ENCODE data around the gene CDH11.

Gene CDH11

DNA sequence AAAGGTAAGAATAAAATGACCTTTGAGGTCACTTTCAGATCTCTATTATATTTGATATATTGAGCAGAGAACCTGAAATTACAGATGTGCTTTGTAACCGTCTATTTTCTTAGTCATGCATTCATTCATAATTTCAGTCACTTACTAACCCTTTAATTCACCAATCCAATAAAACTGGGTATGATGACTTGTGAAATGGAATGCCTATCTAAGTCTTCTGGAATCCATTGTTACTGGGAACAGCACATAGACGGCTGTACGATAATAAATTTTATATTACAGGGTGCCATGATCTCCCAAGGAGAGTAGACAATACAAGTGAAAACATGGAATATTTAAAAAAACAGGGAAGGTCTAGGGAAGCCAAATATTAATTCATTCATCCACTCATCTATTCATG is 22.9 kb downstream of the CDH11 start:
- Histone ChIP-seq H3K4me3 (ENCODE audit: low read length, poor library complexity, severe bottlenecking) (no peak overlapping the region), H3K4me1 (ENCODE audit: insufficient read depth, low read length, poor library complexity, severe bottlenecking) (no peaks in the 10 kb centered on the region), H3K27me3 (ENCODE audit: insufficient read depth, low read length, poor library complexity, severe bottlenecking) (no peaks in the 10 kb centered on the region), H2AFZ (ENCODE audit: low read length) (no peak overlapping the region), H3K4me2 (ENCODE audit: low read depth, low read length, poor library complexity, severe bottlenecking) (no peak overlapping the region), H3K9me3 (ENCODE audit: insufficient read depth, low read depth, low read length) (no peaks in the 10 kb centered on the region), H4K20me1 (ENCODE audit: insufficient read depth, low read length, poor library complexity, severe bottlenecking) (no peaks in the 10 kb centered on the region), H3F3A (ENCODE audit: low read depth) (no peaks in the 10 kb centered on the region), H3K79me2 (ENCODE audit: insufficient read depth, low read length) (no peaks in the 10 kb centered on the region), H3K36me3 (ENCODE audit: insufficient read depth, low read length) (no peaks in the 10 kb centered on the region), H3K9me2 (replicated peaks; ENCODE audit: low read depth, low read length) (no peaks in the 10 kb centered on the region), H3K9ac (ENCODE audit: low read depth, low read length, poor library complexity, severe bottlenecking) (no peak overlapping the region)
- no peak for TF ChIP-seq EZH2phosphoT487 (IDR thresholded peaks at IDR 0.05; ENCODE audit: borderline replicate concordance)
- TF ChIP-seq, protein P1, sequence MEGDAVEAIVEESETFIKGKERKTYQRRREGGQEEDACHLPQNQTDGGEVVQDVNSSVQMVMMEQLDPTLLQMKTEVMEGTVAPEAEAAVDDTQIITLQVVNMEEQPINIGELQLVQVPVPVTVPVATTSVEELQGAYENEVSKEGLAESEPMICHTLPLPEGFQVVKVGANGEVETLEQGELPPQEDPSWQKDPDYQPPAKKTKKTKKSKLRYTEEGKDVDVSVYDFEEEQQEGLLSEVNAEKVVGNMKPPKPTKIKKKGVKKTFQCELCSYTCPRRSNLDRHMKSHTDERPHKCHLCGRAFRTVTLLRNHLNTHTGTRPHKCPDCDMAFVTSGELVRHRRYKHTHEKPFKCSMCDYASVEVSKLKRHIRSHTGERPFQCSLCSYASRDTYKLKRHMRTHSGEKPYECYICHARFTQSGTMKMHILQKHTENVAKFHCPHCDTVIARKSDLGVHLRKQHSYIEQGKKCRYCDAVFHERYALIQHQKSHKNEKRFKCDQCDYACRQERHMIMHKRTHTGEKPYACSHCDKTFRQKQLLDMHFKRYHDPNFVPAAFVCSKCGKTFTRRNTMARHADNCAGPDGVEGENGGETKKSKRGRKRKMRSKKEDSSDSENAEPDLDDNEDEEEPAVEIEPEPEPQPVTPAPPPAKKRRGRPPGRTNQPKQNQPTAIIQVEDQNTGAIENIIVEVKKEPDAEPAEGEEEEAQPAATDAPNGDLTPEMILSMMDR (conservative IDR thresholded peaks at IDR 0.05; ENCODE audit: low read length): no peak

DNA sequence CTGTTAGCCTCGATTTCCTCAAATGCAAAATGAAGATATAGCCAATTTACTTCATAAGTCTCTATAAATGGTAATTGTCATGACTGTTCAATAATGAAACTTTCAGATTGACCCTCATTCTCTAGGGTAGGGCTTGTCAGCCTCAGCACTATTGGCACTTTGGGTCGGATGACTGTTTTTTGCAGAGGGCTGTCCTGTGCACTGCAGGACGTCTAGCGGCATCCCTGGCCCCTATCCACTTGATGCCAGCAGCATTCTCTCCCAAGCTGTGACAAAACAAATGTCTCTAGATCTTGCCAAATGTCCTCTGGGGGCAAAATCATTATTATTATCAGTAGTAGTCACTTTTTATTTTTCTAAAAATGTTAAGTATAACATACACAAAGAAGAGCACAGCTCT is 24.6 kb downstream of the CDH11 start:
- Histone ChIP-seq H3K27me3 (ENCODE audit: insufficient read depth, low read length, poor library complexity, severe bottlenecking) (no peaks in the 10 kb centered on the region), H3K4me1 (ENCODE audit: insufficient read depth, low read length, poor library complexity, severe bottlenecking) (no peaks in the 10 kb centered on the region), H3K9me2 (replicated peaks; ENCODE audit: low read depth, low read length) (no peaks in the 10 kb centered on the region), H4K20me1 (ENCODE audit: insufficient read depth, low read length, poor library complexity, severe bottlenecking) (no peaks in the 10 kb centered on the region), H3K36me3 (ENCODE audit: insufficient read depth, low read length) (no peaks in the 10 kb centered on the region), H3F3A (ENCODE audit: low read depth) (no peaks in the 10 kb centered on the region), H3K4me2 (ENCODE audit: low read depth, low read length, poor library complexity, severe bottlenecking) (no peak overlapping the region), H2AFZ (ENCODE audit: low read length) (no peak overlapping the region), H3K4me3 (ENCODE audit: low read length, poor library complexity, severe bottlenecking) (no peak overlapping the region), H3K9ac (ENCODE audit: low read depth, low read length, poor library complexity, severe bottlenecking) (no peak overlapping the region), H3K79me2 (ENCODE audit: insufficient read depth, low read length) (no peaks in the 10 kb centered on the region), H3K9me3 (ENCODE audit: insufficient read depth, low read depth, low read length) (no peaks in the 10 kb centered on the region; the same call in 1 of the 2 replicates)
- TF ChIP-seq EZH2phosphoT487 (IDR thresholded peaks at IDR 0.05; ENCODE audit: borderline replicate concordance): no peak
- TF ChIP-seq, protein P1 (conservative IDR thresholded peaks at IDR 0.05; ENCODE audit: low read length): no peak

DNA sequence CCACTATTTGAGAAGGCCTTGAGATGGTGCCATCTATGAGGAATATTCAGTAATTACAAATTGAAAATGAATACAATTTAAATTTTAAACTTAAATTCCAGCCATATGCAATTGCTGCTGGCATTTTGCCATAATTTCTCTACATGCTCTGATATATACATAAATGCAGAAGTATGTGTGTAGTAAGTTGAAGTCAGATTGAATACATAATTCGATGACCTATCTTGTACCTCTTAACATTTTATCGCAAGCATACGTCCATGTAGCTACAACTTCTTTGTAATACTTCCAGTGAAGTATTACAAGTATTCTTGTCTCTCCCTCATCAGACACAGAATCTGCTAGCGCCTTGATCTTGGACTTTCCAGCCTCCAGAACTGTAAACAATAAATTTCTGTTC is 26.0 kb downstream of the CDH11 start:
- Histone ChIP-seq H3K9me2 (replicated peaks; ENCODE audit: low read depth, low read length) (no peaks in the 10 kb centered on the region), H3K79me2 (ENCODE audit: insufficient read depth, low read length) (no peaks in the 10 kb centered on the region), H3K4me2 (ENCODE audit: low read depth, low read length, poor library complexity, severe bottlenecking) (no peak overlapping the region), H3K4me3 (ENCODE audit: low read length, poor library complexity, severe bottlenecking) (no peak overlapping the region), H3K36me3 (ENCODE audit: insufficient read depth, low read length) (no peaks in the 10 kb centered on the region), H2AFZ (ENCODE audit: low read length) (no peak overlapping the region), H3F3A (ENCODE audit: low read depth) (no peaks in the 10 kb centered on the region), H3K9me3 (ENCODE audit: insufficient read depth, low read depth, low read length) (no peaks in the 10 kb centered on the region; the same call in 1 of the 2 replicates), H3K4me1 (ENCODE audit: insufficient read depth, low read length, poor library complexity, severe bottlenecking) (no peaks in the 10 kb centered on the region), H4K20me1 (ENCODE audit: insufficient read depth, low read length, poor library complexity, severe bottlenecking) (no peaks in the 10 kb centered on the region), H3K27me3 (ENCODE audit: insufficient read depth, low read length, poor library complexity, severe bottlenecking) (no peaks in the 10 kb centered on the region), H3K9ac (ENCODE audit: low read depth, low read length, poor library complexity, severe bottlenecking) (no peak overlapping the region)
- TF ChIP-seq, protein P1 (conservative IDR thresholded peaks at IDR 0.05; ENCODE audit: low read length): no peak
- TF ChIP-seq EZH2phosphoT487 (IDR thresholded peaks at IDR 0.05; ENCODE audit: borderline replicate concordance): no peak

All from Loucy (cell line).